WTC11 (cell line): ENCODE measurements around the gene TTC38. TPM values are rescaled to one million over a fixed set of nuclear protein-coding genes. Genes with fewer than 3 reads are reported as not detected.

Experiments
- ATAC-seq: fragments of 200-7000 bp; cut with Tn5 transposase; 2 replicates; pipeline ENCODE4 v1.10.0; 2021; ENCODE audit warnings: mild to moderate bottlenecking, moderate library complexity
- CTCF ChIA-PET: fragments of 300-600 bp; sonication (Branson Sonifier 250); formaldehyde crosslinking; loops from one replicate; lab custom pipeline; 2021; ENCODE audit warnings: antibody characterized with exemption; lab: Charles Lee
- POLR2A ChIA-PET: fragments of 350-600 bp; sonication (Branson Sonifier 250); formaldehyde crosslinking; loops from one replicate; lab custom pipeline; 2021; ENCODE audit warnings: antibody characterized with exemption; lab: Charles Lee
- DNase-seq: peaks from one replicate; pipeline ENCODE4 v3.0.0; 2021; ENCODE audit warnings: low spot score
- H3K27ac Mint-ChIP-seq: 2 replicates; pipeline ENCODE4 v1.8.0; 2021; ENCODE audit warnings: mixed read lengths
- H3K27me3 Mint-ChIP-seq: 2 replicates; pipeline ENCODE4 v1.8.0; 2021; ENCODE audit warnings: low read depth, mild to moderate bottlenecking, moderate library complexity, mixed read lengths
- H3K36me3 Mint-ChIP-seq: 2 replicates; pipeline ENCODE4 v1.8.0; 2021; ENCODE audit warnings: mixed read lengths
- H3K4me1 Mint-ChIP-seq: 2 replicates; pipeline ENCODE4 v1.8.0; 2022; ENCODE audit warnings: mixed read lengths
- H3K4me3 Mint-ChIP-seq: 2 replicates; pipeline ENCODE4 v1.8.0; 2021; ENCODE audit warnings: mild to moderate bottlenecking, moderate library complexity, mixed read lengths
- H3K9me3 Mint-ChIP-seq: 2 replicates; pipeline ENCODE4 v1.8.0; 2021; ENCODE audit warnings: mixed read lengths
- CBFB ChIP-seq: sonication (generic); formaldehyde crosslinking; IDR thresholded peaks from 2 replicates; pipeline ENCODE4 v1.8.1; 2022; ENCODE audit warnings: mild to moderate bottlenecking, low read depth, missing genetic modification reagents
- CREB1 ChIP-seq: sonication (generic); formaldehyde crosslinking; IDR thresholded peaks from 2 replicates; pipeline ENCODE4 v1.8.0; 2023; ENCODE audit warnings: mild to moderate bottlenecking, missing genetic modification reagents
- ESRRA ChIP-seq: sonication (generic); formaldehyde crosslinking; IDR thresholded peaks from 2 replicates; pipeline ENCODE4 v1.8.1; 2022; ENCODE audit warnings: mild to moderate bottlenecking, missing genetic modification reagents, borderline replicate concordance
- FOXK1 ChIP-seq: sonication (generic); formaldehyde crosslinking; IDR thresholded peaks from 2 replicates; pipeline ENCODE4 v1.8.0; 2022; ENCODE audit warnings: mild to moderate bottlenecking, moderate library complexity, missing genetic modification reagents
- GABPB1 ChIP-seq: sonication (generic); formaldehyde crosslinking; IDR thresholded peaks from 2 replicates; pipeline ENCODE4 v1.8.1; 2023; ENCODE audit warnings: mild to moderate bottlenecking, missing genetic modification reagents
- GTF2I ChIP-seq: fragments of 250-450 bp; sonication (Bioruptor Pico); conservative IDR thresholded peaks from 2 replicates; pipeline ENCODE4 v1.4.0; 2021; ENCODE audit warnings: mild to moderate bottlenecking
- JAZF1 ChIP-seq: fragments of 250-450 bp; sonication (Bioruptor Pico); IDR thresholded peaks from 2 replicates; pipeline ENCODE4 v1.9.0; 2021; ENCODE audit warnings: moderate library complexity, mild to moderate bottlenecking, inconsistent platforms
- KAT7 ChIP-seq: sonication (generic); formaldehyde crosslinking; IDR thresholded peaks from 2 replicates; pipeline ENCODE4 v1.8.1; 2023; ENCODE audit warnings: missing genetic modification reagents, mild to moderate bottlenecking, borderline replicate concordance
- MXD4 ChIP-seq: fragments of 250-450 bp; sonication (Bioruptor Pico); IDR thresholded peaks from 2 replicates; pipeline ENCODE4 v1.8.0; 2021; ENCODE audit warnings: mild to moderate bottlenecking, moderate library complexity, borderline replicate concordance
- NFE2L1 ChIP-seq: sonication (generic); formaldehyde crosslinking; IDR thresholded peaks from 2 replicates; pipeline ENCODE4 v1.8.1; 2023; ENCODE audit warnings: missing genetic modification reagents
- NFYB ChIP-seq: sonication (generic); formaldehyde crosslinking; conservative IDR thresholded peaks from 2 replicates; pipeline ENCODE4 v1.8.0; 2022; ENCODE audit warnings: low read depth, missing genetic modification reagents
- SMAD4 ChIP-seq: sonication (generic); formaldehyde crosslinking; IDR thresholded peaks from 2 replicates; pipeline ENCODE4 v1.8.0; 2022; ENCODE audit warnings: mild to moderate bottlenecking, missing genetic modification reagents
- SP1 ChIP-seq: sonication (generic); formaldehyde crosslinking; conservative IDR thresholded peaks from 2 replicates; pipeline ENCODE4 v1.8.1; 2022; ENCODE audit warnings: missing genetic modification reagents
- TP53 ChIP-seq: sonication (generic); formaldehyde crosslinking; IDR thresholded peaks from 2 replicates; pipeline ENCODE4 v1.8.1; 2023; ENCODE audit warnings: mild to moderate bottlenecking, missing genetic modification reagents
- ZBTB21 ChIP-seq: sonication (generic); formaldehyde crosslinking; IDR thresholded peaks from 2 replicates; pipeline ENCODE4 v1.8.1; 2023; ENCODE audit warnings: mild to moderate bottlenecking, missing genetic modification reagents, borderline replicate concordance
- ZNF138 ChIP-seq: sonication (generic); formaldehyde crosslinking; conservative IDR thresholded peaks from 2 replicates; pipeline ENCODE4 v1.8.1; 2022; ENCODE audit warnings: mild to moderate bottlenecking, moderate library complexity, missing genetic modification reagents
- ZNF263 ChIP-seq: sonication (generic); formaldehyde crosslinking; IDR thresholded peaks from 2 replicates; pipeline ENCODE4 v1.8.1; 2022; ENCODE audit warnings: low read depth, mild to moderate bottlenecking, moderate library complexity, missing genetic modification reagents
- ZNF317 ChIP-seq: sonication (generic); formaldehyde crosslinking; IDR thresholded peaks from 2 replicates; pipeline ENCODE4 v1.8.1; 2023; ENCODE audit warnings: low read depth, mild to moderate bottlenecking, moderate library complexity, missing genetic modification reagents, borderline replicate concordance
- total RNA-seq: library from RNA; stranded (reverse); gene quantifications from 3 replicates; pipeline ENCODE4 v1.2.3, GENCODE V29; 2021
- TF ChIP-seq, protein P1 (sequence below): sonication (generic); formaldehyde crosslinking; IDR thresholded peaks from 2 replicates; pipeline ENCODE4 v1.8.1; 2022; ENCODE audit warnings: low read depth, mild to moderate bottlenecking, moderate library complexity, missing genetic modification reagents, borderline replicate concordance
- TF ChIP-seq, protein P2 (sequence below): sonication (generic); formaldehyde crosslinking; IDR thresholded peaks from 2 replicates; pipeline ENCODE4 v1.8.0; 2023; ENCODE audit warnings: mild to moderate bottlenecking, missing genetic modification reagents
- TF ChIP-seq, protein P3 (sequence below): sonication (generic); formaldehyde crosslinking; IDR thresholded peaks from 2 replicates; pipeline ENCODE4 v1.8.1; 2023; ENCODE audit warnings: mild to moderate bottlenecking, missing genetic modification reagents, borderline replicate concordance
- TF ChIP-seq, protein P4 (sequence below): sonication (generic); formaldehyde crosslinking; IDR thresholded peaks from 2 replicates; pipeline ENCODE4 v1.8.1; 2022; ENCODE audit warnings: missing genetic modification reagents, borderline replicate concordance
- TF ChIP-seq, protein P5 (sequence below): fragments of 250-450 bp; sonication (Bioruptor Pico); conservative IDR thresholded peaks from 2 replicates; pipeline ENCODE4 v1.9.0; 2021; ENCODE audit warnings: mild to moderate bottlenecking

The TTC38 gene
- total RNA-seq, 1 experiment from 2014 or later, result 20.7 TPM

DNA sequence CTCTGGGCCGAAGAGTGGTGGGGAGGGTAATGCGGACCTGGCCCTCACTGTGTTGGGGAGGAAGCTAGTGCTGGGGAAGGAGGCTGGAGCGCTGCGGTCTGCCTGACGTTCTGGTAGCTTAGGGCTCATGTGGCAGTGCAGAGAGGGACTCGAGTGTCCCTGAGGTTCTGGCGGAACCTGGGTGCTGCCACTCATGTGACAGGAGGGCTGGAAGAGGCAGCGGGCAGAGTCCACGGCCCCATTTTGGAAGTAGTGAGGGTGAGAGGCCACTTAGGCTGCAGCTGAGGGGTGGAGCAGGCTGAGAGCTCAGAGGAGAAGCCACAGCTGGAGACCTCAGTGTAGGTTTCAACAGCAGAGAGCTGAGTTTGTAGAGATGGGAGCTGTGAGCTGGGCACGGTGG, 51.5 kb downstream of the TTC38 start (continued):
- no peak for TF ChIP-seq SP1
- TF ChIP-seq CREB1 (CRISPR knock-in tag), result no peak
- TF ChIP-seq SMAD4, result no peak
- TF ChIP-seq, all 79 proteins: peak for 0

DNA sequence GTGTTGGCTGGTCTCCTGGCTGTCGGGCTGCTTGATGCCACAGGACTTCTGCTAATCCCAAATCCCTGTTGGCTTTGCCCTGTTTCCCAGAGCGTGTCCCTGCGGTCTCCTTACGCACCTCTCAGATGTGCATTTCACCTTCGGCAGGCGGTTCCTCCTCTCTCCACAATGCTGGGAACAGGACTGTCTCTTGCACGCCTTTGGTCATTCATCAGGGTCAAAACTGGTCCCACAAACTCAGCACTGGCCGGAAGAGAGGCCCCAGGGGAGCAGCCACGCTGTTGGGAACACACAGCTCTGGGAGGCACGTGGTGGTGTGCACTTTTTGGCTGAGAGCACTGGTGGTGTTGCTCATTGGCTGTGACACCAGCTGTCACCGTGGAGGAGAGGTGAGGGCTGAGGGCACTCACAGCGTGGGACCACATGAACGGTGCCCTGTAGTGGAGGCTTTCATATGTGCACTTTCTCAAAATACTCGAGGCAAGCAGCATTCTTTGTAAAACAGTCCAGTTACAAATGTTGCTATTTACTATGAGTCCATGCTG, 52.4 kb downstream of the TTC38 start:
- H3K27ac Mint-ChIP-seq, result no peak overlapping the region
- DNase-seq, result no peak
- ATAC-seq, result no peak
- H3K9me3 Mint-ChIP-seq, result no peaks in the 10 kb centered on the region
- H3K27me3 Mint-ChIP-seq, result no peaks in the 10 kb centered on the region
- H3K4me3 Mint-ChIP-seq, result no peak overlapping the region
- peaks cover 59% of the 10 kb centered on the region for H3K36me3 Mint-ChIP-seq
- CTCF ChIA-PET, result interaction anchor here (0.6 kb wide), 1 partner anchor 66 kb away, joined by 3 read pairs; no protein-coding TSS in a partner anchor
- POLR2A ChIA-PET, result no interaction called here
- H3K4me1 Mint-ChIP-seq, result no peaks in the 10 kb centered on the region
- TF ChIP-seq KAT7 (CRISPR knock-in tag), result no peak
- no peak for TF ChIP-seq GABPB1 (CRISPR knock-in tag)
- TF ChIP-seq, protein P1, sequence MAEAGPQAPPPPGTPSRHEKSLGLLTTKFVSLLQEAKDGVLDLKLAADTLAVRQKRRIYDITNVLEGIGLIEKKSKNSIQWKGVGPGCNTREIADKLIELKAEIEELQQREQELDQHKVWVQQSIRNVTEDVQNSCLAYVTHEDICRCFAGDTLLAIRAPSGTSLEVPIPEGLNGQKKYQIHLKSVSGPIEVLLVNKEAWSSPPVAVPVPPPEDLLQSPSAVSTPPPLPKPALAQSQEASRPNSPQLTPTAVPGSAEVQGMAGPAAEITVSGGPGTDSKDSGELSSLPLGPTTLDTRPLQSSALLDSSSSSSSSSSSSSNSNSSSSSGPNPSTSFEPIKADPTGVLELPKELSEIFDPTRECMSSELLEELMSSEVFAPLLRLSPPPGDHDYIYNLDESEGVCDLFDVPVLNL, result no peak
- TF ChIP-seq, protein P2, sequence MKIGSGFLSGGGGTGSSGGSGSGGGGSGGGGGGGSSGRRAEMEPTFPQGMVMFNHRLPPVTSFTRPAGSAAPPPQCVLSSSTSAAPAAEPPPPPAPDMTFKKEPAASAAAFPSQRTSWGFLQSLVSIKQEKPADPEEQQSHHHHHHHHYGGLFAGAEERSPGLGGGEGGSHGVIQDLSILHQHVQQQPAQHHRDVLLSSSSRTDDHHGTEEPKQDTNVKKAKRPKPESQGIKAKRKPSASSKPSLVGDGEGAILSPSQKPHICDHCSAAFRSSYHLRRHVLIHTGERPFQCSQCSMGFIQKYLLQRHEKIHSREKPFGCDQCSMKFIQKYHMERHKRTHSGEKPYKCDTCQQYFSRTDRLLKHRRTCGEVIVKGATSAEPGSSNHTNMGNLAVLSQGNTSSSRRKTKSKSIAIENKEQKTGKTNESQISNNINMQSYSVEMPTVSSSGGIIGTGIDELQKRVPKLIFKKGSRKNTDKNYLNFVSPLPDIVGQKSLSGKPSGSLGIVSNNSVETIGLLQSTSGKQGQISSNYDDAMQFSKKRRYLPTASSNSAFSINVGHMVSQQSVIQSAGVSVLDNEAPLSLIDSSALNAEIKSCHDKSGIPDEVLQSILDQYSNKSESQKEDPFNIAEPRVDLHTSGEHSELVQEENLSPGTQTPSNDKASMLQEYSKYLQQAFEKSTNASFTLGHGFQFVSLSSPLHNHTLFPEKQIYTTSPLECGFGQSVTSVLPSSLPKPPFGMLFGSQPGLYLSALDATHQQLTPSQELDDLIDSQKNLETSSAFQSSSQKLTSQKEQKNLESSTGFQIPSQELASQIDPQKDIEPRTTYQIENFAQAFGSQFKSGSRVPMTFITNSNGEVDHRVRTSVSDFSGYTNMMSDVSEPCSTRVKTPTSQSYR (CRISPR knock-in tag), result no peak
- TF ChIP-seq JAZF1, result no peak
- TF ChIP-seq ESRRA (CRISPR knock-in tag), result no peak
- TF ChIP-seq ZNF317 (CRISPR knock-in tag), result no peak
- no peak for TF ChIP-seq MXD4 (CRISPR knock-in tag)
- TF ChIP-seq, protein P3, sequence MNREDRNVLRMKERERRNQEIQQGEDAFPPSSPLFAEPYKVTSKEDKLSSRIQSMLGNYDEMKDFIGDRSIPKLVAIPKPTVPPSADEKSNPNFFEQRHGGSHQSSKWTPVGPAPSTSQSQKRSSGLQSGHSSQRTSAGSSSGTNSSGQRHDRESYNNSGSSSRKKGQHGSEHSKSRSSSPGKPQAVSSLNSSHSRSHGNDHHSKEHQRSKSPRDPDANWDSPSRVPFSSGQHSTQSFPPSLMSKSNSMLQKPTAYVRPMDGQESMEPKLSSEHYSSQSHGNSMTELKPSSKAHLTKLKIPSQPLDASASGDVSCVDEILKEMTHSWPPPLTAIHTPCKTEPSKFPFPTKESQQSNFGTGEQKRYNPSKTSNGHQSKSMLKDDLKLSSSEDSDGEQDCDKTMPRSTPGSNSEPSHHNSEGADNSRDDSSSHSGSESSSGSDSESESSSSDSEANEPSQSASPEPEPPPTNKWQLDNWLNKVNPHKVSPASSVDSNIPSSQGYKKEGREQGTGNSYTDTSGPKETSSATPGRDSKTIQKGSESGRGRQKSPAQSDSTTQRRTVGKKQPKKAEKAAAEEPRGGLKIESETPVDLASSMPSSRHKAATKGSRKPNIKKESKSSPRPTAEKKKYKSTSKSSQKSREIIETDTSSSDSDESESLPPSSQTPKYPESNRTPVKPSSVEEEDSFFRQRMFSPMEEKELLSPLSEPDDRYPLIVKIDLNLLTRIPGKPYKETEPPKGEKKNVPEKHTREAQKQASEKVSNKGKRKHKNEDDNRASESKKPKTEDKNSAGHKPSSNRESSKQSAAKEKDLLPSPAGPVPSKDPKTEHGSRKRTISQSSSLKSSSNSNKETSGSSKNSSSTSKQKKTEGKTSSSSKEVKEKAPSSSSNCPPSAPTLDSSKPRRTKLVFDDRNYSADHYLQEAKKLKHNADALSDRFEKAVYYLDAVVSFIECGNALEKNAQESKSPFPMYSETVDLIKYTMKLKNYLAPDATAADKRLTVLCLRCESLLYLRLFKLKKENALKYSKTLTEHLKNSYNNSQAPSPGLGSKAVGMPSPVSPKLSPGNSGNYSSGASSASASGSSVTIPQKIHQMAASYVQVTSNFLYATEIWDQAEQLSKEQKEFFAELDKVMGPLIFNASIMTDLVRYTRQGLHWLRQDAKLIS, result no peak
- no peak for TF ChIP-seq NFE2L1 (CRISPR knock-in tag)
- TF ChIP-seq ZNF138 (CRISPR knock-in tag), result no peak
- TF ChIP-seq ZBTB21 (CRISPR knock-in tag), result no peak
- no peak for TF ChIP-seq TP53

DNA sequence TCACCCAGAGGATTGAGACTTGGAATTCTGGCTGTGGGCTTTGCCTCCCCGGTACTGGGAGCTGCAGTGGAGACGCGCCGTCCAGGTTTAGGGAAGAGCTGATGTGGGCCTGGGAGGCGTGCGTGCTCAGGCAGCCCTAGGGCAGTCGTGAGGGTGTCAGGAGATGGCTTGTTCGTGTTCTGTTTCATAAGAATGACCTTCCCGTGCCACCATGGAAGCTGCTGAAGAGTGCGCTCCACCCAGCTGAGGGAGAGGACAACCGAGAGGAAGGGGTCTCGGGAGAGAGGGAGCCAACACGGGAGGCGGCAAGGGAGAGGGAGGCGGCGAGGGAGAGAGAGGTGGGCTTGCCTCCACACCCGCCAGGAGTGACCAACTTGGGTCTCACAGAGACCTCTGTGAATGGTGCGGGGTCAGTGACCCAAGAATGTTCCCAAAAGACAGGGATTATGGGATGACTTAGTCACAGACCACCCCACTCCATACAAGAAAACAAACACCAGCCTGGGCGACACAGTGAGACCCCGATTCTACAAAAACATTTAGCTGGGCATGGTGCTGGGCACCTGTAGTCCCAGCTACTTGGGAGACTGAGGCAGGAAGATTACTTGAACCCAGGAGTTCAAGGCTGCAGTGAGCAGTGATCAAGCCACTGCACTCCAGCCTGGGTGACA, 53.0 kb downstream of the TTC38 start:
- H3K27me3 Mint-ChIP-seq, result no peaks in the 10 kb centered on the region
- DNase-seq (no peak), ATAC-seq (no peak)
- H3K27ac Mint-ChIP-seq, result 0 out of 2 replicates have a peak overlapping the region, but pooled peaks have one; percentile 24
- no peaks in the 10 kb centered on the region for H3K4me1 Mint-ChIP-seq
- no peak overlapping the region for H3K4me3 Mint-ChIP-seq
- H3K36me3 Mint-ChIP-seq, result peaks cover 58% of the 10 kb centered on the region
- no peaks in the 10 kb centered on the region for H3K9me3 Mint-ChIP-seq
- ChIA-PET POLR2A (no interaction called here), CTCF (no interaction called here)
- TF ChIP-seq GTF2I (CRISPR knock-in tag) (no peak), ZNF263 (no peak), CBFB (CRISPR knock-in tag) (no peak), FOXK1 (CRISPR knock-in tag) (no peak), GABPB1 (CRISPR knock-in tag) (no peak), NFYB (CRISPR knock-in tag) (no peak)
- TF ChIP-seq, protein P4, sequence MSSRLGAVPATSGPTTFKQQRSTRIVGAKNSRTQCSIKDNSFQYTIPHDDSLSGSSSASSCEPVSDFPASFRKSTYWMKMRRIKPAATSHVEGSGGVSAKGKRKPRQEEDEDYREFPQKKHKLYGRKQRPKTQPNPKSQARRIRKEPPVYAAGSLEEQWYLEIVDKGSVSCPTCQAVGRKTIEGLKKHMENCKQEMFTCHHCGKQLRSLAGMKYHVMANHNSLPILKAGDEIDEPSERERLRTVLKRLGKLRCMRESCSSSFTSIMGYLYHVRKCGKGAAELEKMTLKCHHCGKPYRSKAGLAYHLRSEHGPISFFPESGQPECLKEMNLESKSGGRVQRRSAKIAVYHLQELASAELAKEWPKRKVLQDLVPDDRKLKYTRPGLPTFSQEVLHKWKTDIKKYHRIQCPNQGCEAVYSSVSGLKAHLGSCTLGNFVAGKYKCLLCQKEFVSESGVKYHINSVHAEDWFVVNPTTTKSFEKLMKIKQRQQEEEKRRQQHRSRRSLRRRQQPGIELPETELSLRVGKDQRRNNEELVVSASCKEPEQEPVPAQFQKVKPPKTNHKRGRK, result no peak
- TF ChIP-seq, protein P5, sequence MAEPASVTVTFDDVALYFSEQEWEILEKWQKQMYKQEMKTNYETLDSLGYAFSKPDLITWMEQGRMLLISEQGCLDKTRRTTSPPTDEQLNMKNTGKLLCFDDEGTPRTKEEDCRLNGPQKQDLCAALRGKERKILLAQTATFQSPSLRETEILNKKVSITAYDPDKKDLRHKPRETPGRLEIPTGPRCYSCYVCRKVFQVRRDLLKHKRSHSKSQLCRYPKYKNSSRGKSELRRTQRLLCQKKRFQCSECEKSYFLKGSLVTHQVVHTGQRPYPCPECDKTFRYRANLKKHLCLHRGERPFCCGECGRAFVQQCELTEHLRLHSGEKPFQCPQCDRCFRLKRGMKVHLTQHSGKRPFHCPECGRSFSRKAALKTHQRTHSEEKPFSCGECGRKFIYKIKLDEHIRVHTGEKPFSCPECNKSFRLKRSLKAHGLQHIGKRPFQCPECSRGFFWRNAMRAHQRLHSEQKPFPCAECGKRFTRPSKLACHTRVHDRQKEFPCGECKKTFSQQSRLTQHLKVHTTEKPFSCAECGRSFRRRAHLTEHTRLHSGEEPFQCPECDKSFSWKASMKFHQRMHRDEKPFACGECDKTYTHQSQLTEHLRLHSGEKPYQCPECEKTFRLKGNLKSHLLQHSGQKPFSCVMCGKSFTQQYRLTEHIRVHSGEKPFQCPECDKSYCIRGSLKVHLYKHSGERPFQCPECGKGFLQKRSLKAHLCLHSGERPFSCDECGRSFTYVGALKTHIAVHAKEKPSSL (CRISPR knock-in tag), result no peak
